HG02885 (cell line): ENCODE data around the gene APC2.

Experiments used
- ATAC-seq: cut with Tn5 transposase; IDR thresholded peaks from one replicate; pipeline ENCODE4 v1.9.1; 2021; ENCODE audit warnings: mild to moderate bottlenecking; ENCODE audit not compliant: unreplicated experiment, poor library complexity

Gene APC2

DNA sequence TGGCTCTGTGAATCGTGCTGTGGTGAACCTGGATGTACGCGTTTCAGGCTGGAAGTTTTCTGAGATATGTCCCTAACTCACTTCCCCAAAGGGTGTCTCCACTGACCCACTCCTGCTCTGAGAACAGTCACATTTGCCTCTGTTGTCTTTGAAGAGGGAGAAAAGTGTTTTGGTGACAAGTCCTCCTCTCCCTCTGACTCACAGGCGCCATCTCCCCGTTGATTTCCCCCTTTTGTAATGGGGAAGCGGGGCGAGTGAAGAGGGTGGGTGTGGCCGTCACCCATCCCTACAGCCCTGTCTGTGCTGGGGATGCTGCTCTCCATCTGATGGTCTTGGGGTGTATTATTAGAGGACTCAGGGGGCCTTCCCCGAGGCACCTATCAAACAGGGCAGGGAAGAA lies 9.6 kb downstream of the APC2 start:
- no peak for ATAC-seq

DNA sequence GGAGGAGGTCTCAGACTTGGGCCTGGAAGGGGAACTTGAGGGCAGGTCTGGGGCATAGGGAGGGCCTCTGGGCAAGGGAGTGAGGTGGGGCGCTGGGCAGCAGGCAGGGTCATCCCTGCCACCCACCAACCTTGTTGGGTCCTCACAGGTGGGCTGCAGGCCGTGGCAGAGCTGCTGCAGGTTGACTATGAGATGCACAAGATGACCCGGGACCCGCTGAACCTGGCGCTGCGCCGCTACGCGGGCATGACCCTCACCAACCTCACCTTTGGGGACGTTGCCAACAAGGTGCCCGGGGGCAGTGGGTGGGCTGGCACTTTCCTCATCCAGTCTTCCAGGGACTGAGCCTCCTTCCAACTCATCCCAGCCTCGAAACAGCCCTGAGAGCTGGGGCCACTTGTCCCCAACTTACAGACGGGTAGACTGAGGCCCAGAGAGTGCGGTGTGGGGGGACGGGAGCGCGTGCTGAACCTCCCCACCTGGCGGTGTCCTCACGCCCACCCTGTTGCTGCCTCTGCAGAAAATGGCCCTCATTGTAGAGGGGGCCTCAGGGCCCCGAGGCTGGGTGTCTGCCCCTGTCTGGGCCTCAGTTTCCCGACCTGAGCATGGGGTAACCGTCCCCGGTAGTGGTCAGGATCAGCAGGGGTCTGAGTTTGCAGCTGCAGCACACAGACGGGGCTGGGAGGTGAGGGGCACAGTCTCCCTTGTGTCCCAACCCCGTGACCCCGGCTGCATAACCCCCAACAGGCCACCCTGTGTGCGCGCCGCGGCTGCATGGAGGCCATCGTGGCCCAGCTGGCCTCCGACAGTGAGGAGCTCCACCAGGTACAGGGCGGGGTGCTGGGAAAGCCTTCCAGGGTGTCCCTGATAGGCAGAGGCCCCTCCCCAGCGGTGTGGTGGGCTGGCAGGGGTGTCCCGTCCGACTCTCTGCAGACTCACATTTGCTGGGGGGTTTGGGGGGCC lies 10.4 kb downstream of the APC2 start:
- no peak for ATAC-seq

DNA sequence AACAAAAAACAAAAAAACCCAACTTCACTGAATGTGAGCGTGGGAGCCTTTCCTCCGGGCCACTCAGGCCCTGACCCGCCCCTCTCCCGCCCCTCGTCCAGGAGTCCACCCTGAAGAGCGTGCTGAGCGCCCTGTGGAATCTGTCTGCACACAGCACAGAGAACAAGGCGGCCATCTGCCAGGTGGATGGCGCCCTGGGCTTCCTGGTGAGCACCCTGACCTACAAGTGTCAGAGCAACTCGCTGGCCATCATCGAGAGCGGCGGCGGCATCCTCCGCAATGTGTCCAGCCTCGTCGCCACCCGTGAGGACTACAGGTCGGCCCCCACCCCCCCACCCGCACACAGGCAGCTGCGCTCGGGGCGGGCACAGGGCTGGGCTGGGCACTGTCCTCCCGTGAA lies 11.9 kb downstream of the APC2 start:
- no peak for ATAC-seq

DNA sequence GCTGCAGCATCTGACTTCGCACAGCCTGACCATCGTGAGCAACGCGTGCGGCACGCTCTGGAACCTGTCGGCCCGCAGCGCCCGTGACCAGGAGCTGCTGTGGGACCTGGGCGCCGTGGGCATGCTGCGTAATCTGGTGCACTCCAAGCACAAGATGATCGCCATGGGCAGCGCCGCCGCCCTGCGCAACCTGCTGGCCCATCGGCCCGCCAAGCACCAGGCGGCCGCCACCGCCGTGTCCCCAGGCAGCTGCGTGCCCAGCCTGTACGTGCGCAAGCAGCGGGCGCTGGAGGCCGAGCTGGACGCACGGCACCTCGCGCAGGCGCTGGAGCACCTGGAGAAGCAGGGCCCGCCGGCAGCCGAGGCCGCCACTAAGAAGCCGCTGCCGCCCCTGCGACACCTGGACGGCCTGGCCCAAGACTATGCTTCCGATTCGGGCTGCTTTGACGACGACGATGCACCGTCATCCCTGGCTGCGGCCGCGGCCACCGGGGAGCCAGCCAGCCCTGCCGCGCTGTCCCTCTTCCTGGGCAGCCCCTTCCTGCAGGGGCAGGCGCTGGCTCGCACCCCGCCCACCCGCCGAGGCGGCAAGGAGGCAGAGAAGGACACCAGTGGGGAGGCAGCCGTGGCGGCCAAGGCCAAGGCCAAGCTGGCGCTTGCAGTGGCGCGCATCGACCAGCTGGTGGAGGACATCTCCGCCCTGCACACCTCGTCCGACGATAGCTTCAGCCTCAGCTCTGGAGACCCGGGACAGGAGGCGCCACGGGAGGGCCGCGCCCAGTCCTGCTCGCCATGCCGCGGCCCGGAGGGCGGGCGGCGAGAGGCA lies 15.5 kb downstream of the APC2 start:
- ATAC-seq, result no peak

DNA sequence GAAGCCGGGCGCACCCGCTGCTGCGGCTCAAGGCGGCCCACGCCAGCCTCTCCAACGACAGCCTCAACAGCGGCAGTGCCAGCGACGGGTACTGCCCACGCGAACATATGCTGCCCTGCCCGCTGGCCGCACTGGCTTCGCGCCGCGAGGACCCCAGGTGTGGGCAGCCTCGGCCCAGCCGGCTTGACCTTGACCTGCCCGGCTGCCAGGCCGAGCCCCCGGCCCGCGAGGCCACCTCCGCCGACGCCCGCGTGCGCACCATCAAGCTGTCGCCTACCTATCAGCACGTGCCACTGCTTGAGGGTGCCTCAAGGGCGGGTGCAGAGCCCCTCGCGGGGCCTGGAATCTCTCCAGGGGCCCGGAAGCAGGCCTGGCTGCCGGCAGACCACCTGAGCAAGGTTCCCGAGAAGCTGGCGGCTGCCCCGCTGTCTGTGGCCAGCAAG lies 16.1 kb downstream of the APC2 start:
- ATAC-seq, result no peak

DNA sequence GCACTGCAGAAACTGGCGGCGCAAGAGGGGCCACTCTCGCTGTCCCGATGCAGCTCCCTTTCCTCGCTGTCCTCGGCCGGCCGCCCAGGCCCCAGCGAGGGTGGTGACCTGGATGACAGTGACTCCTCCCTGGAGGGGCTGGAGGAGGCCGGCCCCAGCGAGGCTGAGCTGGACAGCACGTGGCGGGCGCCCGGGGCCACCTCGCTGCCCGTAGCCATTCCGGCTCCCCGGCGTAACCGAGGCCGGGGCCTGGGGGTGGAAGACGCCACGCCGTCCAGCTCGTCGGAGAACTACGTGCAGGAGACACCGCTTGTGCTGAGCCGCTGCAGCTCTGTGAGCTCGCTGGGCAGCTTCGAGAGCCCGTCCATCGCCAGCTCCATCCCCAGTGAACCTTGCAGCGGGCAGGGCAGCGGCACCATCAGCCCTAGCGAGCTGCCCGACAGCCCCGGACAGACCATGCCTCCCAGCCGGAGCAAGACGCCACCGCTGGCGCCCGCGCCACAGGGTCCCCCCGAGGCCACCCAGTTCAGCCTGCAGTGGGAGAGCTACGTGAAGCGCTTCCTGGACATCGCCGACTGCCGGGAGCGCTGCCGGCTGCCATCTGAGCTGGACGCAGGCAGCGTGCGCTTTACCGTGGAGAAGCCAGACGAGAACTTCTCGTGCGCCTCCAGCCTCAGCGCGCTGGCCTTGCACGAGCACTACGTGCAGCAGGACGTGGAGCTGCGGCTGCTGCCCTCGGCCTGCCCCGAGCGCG lies 16.7 kb downstream of the APC2 start:
- no peak for ATAC-seq

DNA sequence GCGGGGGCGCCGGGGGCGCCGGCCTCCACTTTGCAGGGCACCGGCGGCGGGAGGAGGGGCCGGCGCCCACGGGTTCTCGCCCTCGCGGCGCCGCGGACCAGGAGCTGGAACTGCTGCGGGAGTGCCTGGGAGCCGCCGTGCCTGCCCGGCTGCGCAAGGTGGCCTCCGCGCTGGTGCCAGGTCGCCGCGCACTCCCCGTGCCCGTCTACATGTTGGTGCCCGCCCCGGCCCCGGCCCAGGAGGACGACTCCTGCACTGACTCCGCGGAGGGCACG lies 17.2 kb downstream of the APC2 start:
- ATAC-seq, result no peak

DNA sequence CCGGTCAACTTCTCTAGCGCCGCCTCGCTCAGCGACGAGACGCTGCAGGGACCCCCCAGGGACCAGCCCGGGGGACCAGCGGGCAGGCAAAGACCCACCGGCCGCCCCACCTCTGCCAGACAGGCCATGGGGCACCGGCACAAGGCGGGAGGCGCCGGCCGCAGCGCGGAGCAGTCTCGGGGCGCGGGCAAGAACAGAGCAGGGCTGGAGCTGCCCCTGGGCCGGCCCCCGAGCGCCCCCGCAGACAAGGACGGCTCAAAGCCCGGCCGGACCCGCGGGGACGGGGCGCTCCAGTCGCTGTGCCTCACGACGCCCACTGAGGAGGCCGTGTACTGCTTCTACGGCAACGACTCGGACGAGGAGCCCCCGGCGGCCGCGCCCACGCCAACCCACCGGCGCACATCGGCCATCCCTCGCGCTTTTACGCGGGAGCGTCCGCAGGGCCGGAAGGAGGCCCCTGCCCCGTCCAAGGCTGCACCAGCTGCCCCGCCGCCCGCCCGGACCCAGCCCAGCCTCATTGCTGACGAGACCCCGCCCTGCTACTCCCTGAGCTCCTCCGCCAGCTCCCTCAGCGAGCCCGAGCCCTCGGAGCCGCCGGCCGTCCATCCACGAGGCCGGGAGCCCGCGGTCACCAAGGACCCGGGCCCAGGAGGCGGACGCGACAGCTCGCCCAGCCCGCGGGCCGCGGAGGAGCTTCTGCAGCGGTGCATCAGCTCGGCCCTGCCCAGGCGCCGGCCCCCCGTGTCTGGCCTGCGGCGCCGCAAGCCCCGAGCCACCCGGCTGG lies 17.8 kb downstream of the APC2 start:
- no peak for ATAC-seq

DNA sequence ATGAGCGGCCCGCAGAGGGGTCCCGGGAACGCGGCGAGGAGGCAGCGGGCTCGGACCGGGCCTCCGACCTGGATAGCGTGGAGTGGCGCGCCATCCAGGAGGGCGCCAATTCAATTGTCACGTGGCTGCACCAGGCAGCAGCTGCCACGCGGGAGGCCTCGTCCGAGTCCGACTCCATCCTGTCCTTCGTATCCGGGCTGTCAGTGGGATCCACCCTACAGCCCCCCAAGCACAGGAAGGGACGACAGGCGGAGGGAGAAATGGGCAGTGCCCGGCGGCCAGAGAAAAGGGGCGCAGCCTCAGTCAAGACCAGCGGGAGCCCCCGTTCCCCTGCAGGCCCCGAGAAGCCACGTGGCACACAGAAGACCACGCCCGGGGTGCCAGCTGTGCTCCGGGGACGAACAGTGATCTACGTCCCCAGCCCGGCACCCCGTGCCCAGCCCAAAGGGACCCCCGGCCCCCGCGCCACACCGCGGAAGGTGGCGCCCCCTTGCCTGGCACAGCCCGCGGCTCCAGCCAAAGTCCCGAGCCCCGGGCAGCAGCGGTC lies 18.4 kb downstream of the APC2 start:
- no peak for ATAC-seq

DNA sequence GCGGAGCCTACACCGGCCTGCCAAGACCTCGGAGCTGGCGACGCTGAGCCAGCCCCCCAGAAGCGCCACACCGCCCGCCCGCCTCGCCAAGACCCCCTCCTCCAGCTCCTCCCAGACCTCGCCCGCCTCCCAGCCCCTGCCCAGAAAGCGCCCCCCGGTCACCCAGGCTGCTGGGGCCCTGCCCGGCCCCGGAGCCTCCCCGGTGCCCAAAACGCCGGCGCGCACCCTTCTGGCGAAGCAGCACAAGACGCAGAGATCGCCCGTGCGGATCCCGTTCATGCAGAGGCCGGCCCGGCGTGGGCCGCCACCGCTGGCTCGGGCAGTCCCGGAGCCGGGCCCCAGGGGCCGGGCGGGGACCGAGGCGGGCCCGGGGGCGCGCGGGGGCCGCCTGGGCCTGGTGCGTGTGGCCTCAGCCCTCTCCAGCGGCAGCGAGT lies 18.9 kb downstream of the APC2 start:
- no peak for ATAC-seq

DNA sequence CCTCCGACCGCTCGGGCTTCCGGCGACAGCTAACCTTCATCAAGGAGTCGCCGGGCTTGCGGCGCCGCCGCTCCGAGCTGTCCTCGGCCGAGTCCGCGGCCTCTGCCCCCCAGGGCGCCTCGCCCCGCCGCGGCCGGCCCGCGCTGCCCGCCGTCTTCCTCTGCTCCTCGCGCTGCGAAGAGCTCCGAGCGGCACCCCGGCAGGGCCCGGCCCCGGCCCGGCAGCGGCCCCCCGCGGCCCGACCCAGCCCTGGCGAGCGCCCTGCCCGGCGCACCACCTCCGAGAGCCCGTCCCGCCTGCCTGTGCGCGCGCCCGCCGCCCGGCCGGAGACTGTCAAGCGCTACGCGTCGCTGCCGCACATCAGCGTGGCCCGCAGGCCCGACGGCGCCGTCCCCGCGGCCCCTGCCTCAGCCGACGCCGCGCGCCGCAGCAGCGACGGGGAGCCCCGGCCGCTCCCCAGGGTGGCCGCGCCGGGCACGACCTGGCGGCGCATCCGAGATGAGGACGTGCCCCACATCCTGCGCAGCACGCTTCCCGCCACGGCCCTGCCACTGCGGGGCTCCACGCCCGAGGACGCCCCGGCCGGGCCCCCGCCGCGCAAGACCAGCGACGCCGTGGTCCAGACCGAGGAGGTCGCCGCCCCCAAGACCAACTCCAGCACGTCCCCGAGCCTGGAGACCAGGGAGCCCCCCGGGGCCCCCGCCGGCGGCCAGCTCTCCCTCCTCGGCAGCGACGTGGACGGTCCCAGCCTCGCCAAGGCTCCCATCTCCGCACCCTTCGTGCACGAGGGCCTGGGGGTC lies 19.5 kb downstream of the APC2 start:
- no peak for ATAC-seq

DNA sequence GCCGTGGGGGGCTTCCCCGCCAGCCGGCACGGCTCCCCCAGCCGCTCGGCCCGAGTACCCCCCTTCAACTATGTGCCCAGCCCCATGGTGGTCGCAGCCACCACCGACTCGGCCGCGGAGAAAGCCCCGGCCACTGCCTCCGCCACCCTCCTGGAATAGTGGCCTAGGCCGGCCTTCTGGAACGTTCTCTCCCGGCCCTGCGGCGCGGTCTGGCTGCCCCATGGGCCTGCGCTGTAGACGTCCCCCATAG lies 20.1 kb downstream of the APC2 start:
- no peak for ATAC-seq

DNA sequence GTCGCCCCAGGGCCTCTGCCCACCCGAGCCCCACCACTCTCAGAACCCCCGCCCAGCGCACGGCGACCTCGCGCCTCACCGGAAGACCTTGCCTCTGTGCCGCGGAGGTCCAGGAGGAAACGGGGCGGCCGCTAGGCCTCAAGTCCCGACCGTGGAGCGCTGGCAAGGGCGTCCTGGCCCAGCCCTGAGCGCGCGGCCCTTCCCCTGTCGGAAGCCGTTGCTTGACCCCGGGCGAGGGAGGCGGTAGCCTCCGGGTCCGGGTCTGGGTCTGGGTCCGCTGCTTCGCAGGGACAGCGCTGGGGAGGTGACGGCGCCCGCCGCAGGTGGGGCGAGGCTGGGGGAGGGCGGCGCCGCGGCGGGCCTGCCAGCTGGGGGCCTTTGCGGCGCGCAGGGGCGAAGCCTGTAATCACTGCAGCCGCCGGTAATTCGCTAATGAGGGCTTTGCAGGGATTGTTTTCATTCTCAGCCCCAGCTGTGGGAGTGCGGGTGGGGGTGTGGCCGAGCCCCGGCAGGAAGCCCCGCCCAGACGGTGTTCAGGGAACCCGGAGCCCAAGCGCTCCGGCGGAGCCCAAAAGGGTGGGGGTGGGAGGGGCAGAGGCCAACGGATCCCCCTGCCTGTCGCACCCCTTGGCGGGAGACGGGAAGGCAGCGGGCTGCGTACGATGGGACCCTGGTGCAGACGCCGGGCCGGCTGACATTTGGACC lies 20.5 kb downstream of the APC2 start:
- no peak for ATAC-seq

DNA sequence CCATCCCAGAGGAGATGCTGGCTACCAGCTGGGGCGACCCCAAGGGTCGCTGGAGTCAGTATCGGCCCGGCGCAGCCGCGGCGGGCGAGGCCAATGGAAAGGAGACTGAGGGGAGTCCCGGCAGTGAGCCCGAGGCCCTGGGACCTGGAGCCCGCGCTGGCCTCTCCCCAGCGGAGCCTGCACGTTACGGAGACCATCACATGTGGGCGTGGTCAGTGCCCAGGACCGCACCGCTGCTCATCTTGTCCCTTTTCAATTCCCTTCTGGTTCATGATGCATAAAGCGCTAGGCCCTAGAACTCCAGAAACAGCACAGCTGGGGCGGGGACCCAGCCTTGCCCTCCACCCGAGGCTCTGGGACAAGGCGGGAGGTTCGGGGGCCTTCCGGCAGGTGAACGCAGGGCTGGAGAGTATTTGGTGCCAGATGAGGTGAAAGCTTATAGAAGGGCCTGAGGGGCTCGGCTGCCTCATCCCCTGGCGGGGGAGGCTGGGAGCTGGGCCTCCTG lies 21.1 kb downstream of the APC2 start:
- no peak for ATAC-seq

DNA sequence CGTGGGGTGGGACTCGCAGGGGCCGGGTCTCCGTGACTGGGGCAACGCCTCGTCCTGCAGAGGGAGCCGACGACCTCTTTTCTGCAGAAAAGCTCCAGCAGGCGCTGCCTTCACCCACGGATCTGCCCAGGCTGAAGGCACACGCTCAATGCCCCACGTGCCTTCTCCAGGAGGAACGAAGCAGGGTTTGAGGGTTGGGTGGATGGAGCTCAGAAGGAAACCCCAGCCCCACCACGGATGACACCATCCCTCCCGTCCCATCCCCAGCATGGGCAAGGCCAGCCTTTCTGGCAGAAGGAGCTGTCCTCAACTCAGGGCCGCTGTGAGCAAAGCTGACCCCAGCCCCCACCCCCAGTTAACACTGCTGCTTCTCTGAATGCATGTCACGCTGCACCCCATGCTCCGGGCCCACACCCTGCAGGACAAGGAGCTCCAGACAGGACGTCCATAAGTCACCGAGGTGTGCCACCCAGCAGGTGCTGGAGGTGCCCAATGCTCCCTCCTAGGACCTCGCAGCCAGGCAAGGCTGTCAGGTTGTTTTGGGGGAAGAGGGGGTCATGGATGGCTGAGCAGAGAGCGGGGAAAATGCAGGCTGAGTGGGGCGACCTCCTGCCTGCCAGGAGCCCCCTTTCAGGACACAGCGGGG lies 21.7 kb downstream of the APC2 start:
- ATAC-seq, result no peak

DNA sequence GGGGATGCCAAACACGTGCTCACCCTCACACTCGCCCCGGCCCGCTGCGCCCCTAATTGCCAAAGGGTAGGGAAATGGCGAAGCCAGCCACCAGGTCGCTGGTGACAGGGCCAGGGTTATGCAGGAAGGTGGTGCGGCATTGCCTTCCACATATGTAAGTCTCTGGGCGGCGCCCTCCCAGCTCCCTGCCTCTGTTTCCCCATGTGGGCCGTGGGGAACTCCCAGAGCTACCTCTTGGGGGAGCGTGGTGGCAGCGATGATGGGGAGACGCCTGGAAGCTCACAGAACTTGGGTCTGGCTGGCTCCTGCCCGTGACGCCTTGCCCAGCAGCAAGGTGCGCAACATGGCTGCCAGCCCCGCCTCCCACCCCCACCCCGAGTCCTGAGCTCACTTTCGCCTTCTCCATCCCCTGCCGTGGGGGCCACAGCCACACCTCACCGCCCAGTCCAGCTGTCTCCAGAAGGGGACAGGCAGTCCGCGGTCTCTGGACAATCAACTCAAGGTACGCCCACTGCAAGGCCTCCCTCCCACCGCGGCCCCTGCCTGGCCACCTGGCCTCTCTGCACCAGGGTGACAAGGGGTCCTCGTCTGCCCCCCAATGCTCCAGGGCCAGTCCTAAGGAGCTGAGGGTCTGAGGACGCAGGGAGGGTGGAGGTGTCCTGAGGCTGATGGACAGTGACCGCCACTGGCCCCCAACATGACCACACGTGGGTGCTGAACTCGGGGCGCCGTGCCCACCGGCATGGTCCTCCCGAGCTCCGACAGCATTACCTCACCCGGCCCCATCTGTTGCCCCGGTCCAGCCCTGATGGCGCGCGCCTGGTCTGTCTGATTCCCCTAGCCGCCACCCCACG lies 22.5 kb downstream of the APC2 start:
- ATAC-seq, result no peak
